Keratinocyte (primary cell): ENCODE results near the gene CDK2AP2. TPM values are rescaled to one million over a fixed set of nuclear protein-coding genes. Genes with fewer than 3 reads are reported as not detected.

ENCODE experiments used
- DNase-seq: peaks from one replicate; pipeline ENCODE4 v3.0.0-alpha.2; 2011; ENCODE audit warnings: low read depth, missing footprints, low spot score
- FAIRE-seq: peaks from 2 replicates; lab custom pipeline; 2011; peaks lifted over from hg19 to GRCh38; lab: Jason Lieb, UNC
- H2AFZ ChIP-seq: 2 replicates; pipeline ENCODE4 v1.6.0; 2012; ENCODE audit warnings: low read length, control low read depth, inconsistent platforms; ENCODE audit not compliant: control insufficient read depth
- H3K27ac ChIP-seq: 2 replicates; pipeline ENCODE4 v1.5.1; 2011; ENCODE audit warnings: low read length; ENCODE audit not compliant: control insufficient read depth, insufficient read depth
- H3K27me3 ChIP-seq: 3 replicates; pipeline ENCODE4 v1.6.0; 2011; ENCODE audit warnings: low read length; ENCODE audit not compliant: control insufficient read depth, insufficient read depth; ENCODE audit errors: extremely low read depth
- H3K36me3 ChIP-seq, 2 experiments: 2 replicates in 1 of 2; 3 replicates in 1 of 2; pipeline ENCODE4 v1.5.1; 2011; ENCODE audit warnings: low read length in 2 of 2, mild to moderate bottlenecking in 1 of 2; ENCODE audit not compliant: control insufficient read depth in 2 of 2, insufficient read depth in 2 of 2; ENCODE audit errors: extremely low read depth in 1 of 2
- H3K4me1 ChIP-seq: 3 replicates; pipeline ENCODE4 v1.5.1; 2011; ENCODE audit warnings: low read length; ENCODE audit not compliant: control insufficient read depth, insufficient read depth; ENCODE audit errors: extremely low read depth
- H3K4me2 ChIP-seq: 3 replicates; pipeline ENCODE4 v1.6.0; 2011; ENCODE audit warnings: low read depth, low read length; ENCODE audit not compliant: control insufficient read depth, insufficient read depth; ENCODE audit errors: extremely low read depth
- H3K4me3 ChIP-seq, 3 experiments: fragments of 200-600 bp in 1 of 3; sonication (generic) in 1 of 3; 2 replicates in 2 of 3; 3 replicates in 1 of 3; pipeline ENCODE4 v1.5.1; 2011 to 2016; ENCODE audit warnings: low read length in 3 of 3, mild to moderate bottlenecking in 3 of 3, control low read depth in 2 of 3, inconsistent platforms in 1 of 3, low read depth in 1 of 3, mixed read lengths in 1 of 3, mixed run types in 1 of 3, moderate library complexity in 1 of 3; ENCODE audit not compliant: control insufficient read depth in 2 of 3, insufficient read depth in 2 of 3; ENCODE audit errors: extremely low read depth in 1 of 3
- H3K79me2 ChIP-seq: 2 replicates; pipeline ENCODE4 v1.6.0; 2012; ENCODE audit warnings: low read length; ENCODE audit not compliant: control insufficient read depth, insufficient read depth
- H3K9ac ChIP-seq: 3 replicates; pipeline ENCODE4 v1.6.0; 2011; ENCODE audit warnings: low read length; ENCODE audit not compliant: control insufficient read depth, insufficient read depth; ENCODE audit errors: extremely low read depth
- H3K9me1 ChIP-seq: 3 replicates; pipeline ENCODE4 v1.6.0; 2011; ENCODE audit warnings: low read length; ENCODE audit not compliant: control insufficient read depth, insufficient read depth; ENCODE audit errors: extremely low read depth
- H3K9me3 ChIP-seq: 2 replicates; pipeline ENCODE4 v1.5.1; 2012; ENCODE audit warnings: low read depth, low read length; ENCODE audit not compliant: control insufficient read depth
- H4K20me1 ChIP-seq: 3 replicates; pipeline ENCODE4 v1.6.0; 2011; ENCODE audit warnings: low read length; ENCODE audit not compliant: control insufficient read depth, insufficient read depth; ENCODE audit errors: extremely low read depth
- CTCF ChIP-seq, 3 experiments: IDR thresholded peaks in 1 of 3; conservative IDR thresholded peaks in 1 of 3; optimal IDR thresholded peaks in 1 of 3; 2 replicates in 2 of 3; 3 replicates in 1 of 3; pipeline versions ENCODE3 to v1.5.1; 2011; ENCODE audit warnings: low read length in 3 of 3, mild to moderate bottlenecking in 3 of 3, moderate library complexity in 2 of 3, control low read depth in 1 of 3, inconsistent platforms in 1 of 3; ENCODE audit not compliant: insufficient read depth in 2 of 3; ENCODE audit errors: extremely low read depth in 1 of 3
- EZH2 ChIP-seq: IDR thresholded peaks from one replicate; pipeline ENCODE4 v1.6.1; 2012; ENCODE audit warnings: inconsistent platforms, mild to moderate bottlenecking, low read length, moderate library complexity
- dilution Hi-C: fragments of 300-500 bp; cut with MboI; formaldehyde crosslinking; loops from one replicate; pipeline ENCODE4 v1.7.0; 2020; ENCODE audit warnings: low sequenced_read_pairs; ENCODE audit not compliant: extremely low pct_ligation_motif_present
- polyA plus RNA-seq, 5 experiments: library from polyadenylated mRNA; depleted of rRNA in 3 of 5; stranded (reverse) in 3 of 5; stranded (forward) in 1 of 5; unstranded in 1 of 5; fragments of >200 nt; gene quantifications; 1 replicate in 1 of 5; 2 replicates in 3 of 5; 3 replicates in 1 of 5; pipeline versions ENCODE4 v1.2.1 to v1.2.3, GENCODE V29; 2011 to 2012; ENCODE audit warnings: missing spikeins in 2 of 5, low read depth in 1 of 5, low replicate concordance in 1 of 5

CDK2AP2 gene
- polyA plus RNA-seq, 1 donor (not counting 4 experiments of a cell fraction or from before 2014, with no cell fraction given), result 9.7 TPM

DNA sequence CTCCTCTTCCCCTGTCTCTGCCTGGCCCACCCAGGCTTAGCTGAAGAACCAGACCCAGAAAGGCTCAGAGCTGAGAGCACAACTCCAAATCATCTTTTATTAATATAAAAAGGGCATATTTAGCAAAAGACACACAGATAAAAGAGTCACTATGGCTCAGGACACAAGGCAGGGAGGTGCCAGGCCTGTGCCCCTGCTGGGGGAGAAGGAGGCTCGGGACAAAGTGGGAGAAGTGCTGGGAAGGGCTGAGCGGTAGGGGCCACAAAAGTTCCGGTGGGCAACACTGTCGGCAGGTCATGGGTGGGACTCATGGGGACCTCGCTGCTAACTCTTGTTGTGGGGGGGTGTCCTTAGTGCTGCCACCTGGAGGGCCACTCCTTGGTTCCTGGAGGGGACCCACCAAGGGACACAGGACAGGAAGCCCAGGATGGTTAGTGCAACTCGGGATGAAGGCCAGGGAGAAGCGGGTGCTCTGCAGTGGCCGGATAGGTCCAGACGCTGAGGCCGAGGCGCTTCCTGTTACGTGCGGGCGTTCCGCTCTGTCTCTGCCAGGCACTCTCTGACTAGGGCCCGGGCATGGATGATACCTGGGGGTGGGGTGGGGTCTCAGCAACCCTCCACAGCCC lies 1.4 kb downstream of the CDK2AP2 start:
- no peaks in the 10 kb centered on the region for H3K27me3 ChIP-seq
- dilution Hi-C loops, result no loop called here
- H3K9ac ChIP-seq, result peak overlapping the region; percentile 74
- H4K20me1 ChIP-seq, result no peaks in the 10 kb centered on the region
- peaks cover 0 to 5% of the 10 kb centered on the region in 2 experiments for H3K36me3 ChIP-seq
- DNase-seq (no peak), FAIRE-seq (no peak)
- H3K79me2 ChIP-seq, result peaks cover 15% of the 10 kb centered on the region
- no peaks in the 10 kb centered on the region for H3K9me1 ChIP-seq
- H3K9me3 ChIP-seq, result no peaks in the 10 kb centered on the region
- peak overlapping the region; percentile 87 for H3K4me2 ChIP-seq
- no peak overlapping the region for H2AFZ ChIP-seq
- peak overlapping the region in 2 of 3 experiments; percentile 73 to 88 for H3K4me3 ChIP-seq
- H3K4me1 ChIP-seq, result peaks cover 27% of the 10 kb centered on the region
- H3K27ac ChIP-seq, result peak overlapping the region; percentile 26
- no peak for TF ChIP-seq EZH2
- TF ChIP-seq CTCF (optimal IDR thresholded peaks at IDR 0.05 in 1 of 3, IDR thresholded peaks at IDR 0.05 in 1 of 3, conservative IDR thresholded peaks at IDR 0.05 in 1 of 3; ENCODE audit: extremely low read depth in 1 of 3, insufficient read depth in 2 of 3, low read length in 3 of 3), result peak in 1 of 3 experiments; percentile 4

DNA sequence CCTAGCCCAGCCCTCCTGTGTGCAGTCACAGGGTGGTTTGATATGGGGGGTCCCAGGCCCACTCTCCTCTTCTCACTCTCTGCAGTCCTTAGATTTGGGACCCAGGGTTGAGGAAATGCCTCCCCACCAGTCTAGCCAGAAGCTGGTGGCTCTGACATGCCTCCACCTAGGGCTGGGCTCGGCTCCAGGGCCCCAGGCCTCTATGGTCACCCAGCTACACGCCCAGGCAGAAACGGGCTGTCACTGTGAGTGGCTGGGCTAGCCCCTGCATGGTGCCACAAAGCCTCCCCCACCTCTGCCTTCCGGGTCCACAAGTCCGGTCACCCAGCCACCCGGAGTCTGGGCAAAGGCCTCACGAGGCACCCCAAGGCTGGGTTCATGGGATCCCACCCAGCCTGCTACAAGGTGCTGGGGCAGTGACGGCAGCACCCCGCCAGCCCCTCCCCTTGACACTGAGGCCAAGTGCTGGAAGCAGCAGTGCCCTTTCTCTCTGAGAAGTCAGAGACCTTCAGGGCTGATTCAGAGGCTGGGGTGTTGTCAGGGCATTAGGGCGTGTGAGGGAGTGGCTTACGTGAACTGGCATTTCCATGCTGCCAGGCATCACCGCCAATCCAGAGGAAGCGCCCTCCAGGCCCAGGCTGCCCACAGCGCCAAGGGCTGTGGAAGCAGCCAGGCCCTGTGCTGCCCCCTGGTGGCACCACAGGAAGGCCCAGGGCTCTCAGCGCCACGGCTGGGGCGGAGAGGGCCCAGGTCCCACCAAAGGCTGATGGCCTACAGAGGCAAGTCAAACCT lies 2.2 kb downstream of the CDK2AP2 start:
- no peak for TF ChIP-seq EZH2
- TF ChIP-seq CTCF (optimal IDR thresholded peaks at IDR 0.05 in 1 of 3, IDR thresholded peaks at IDR 0.05 in 1 of 3, conservative IDR thresholded peaks at IDR 0.05 in 1 of 3; ENCODE audit: extremely low read depth in 1 of 3, insufficient read depth in 2 of 3, low read length in 3 of 3), result peak; percentile 86 to 99 (median 92)
- peak overlapping the region; percentile 87 for H3K4me2 ChIP-seq
- peak overlapping the region; percentile 79 for H3K27ac ChIP-seq
- DNase-seq, result peak; percentile 94
- no peaks in the 10 kb centered on the region for H3K9me3 ChIP-seq
- peaks cover 15% of the 10 kb centered on the region for H3K79me2 ChIP-seq
- H3K27me3 ChIP-seq, result no peaks in the 10 kb centered on the region
- dilution Hi-C loops, result no loop called here
- H4K20me1 ChIP-seq, result no peaks in the 10 kb centered on the region
- H2AFZ ChIP-seq, result peak overlapping the region; percentile 1
- peak overlapping the region; percentile 63 to 92 (median 82) for H3K4me3 ChIP-seq
- no peaks in the 10 kb centered on the region for H3K9me1 ChIP-seq
- H3K9ac ChIP-seq, result peak overlapping the region; percentile 73
- H3K4me1 ChIP-seq, result peaks cover 27% of the 10 kb centered on the region
- FAIRE-seq, result peak; percentile 97
- peaks cover 0 to 8% of the 10 kb centered on the region in 2 experiments for H3K36me3 ChIP-seq
